IPS-18a (cell line): ENCODE results near the gene HHIPL2.

Experiments
- H3K27ac ChIP-seq: one replicate; pipeline ENCODE4 v1.5.1; 2013; ENCODE audit warnings: low read length
- H3K27me3 ChIP-seq: one replicate; pipeline ENCODE4 v1.6.1; 2013; ENCODE audit warnings: mild to moderate bottlenecking, low read length; ENCODE audit not compliant: control insufficient read depth, insufficient read depth
- H3K36me3 ChIP-seq: one replicate; pipeline ENCODE4 v1.6.1; 2013; ENCODE audit warnings: low read depth, low read length; ENCODE audit not compliant: control insufficient read depth
- H3K4me1 ChIP-seq: one replicate; pipeline ENCODE4 v1.6.1; 2013; ENCODE audit warnings: low read depth, low read length; ENCODE audit not compliant: control insufficient read depth
- H3K4me3 ChIP-seq: one replicate; pipeline ENCODE4 v1.5.1; 2013; ENCODE audit warnings: low read length
- H3K9ac ChIP-seq: one replicate; pipeline ENCODE4 v1.6.1; 2013; ENCODE audit warnings: mild to moderate bottlenecking, low read length, moderate library complexity
- H3K9me3 ChIP-seq: one replicate; pipeline ENCODE4 v1.6.1; 2013; ENCODE audit warnings: low read depth, low read length; ENCODE audit not compliant: control insufficient read depth

The HHIPL2 gene

DNA sequence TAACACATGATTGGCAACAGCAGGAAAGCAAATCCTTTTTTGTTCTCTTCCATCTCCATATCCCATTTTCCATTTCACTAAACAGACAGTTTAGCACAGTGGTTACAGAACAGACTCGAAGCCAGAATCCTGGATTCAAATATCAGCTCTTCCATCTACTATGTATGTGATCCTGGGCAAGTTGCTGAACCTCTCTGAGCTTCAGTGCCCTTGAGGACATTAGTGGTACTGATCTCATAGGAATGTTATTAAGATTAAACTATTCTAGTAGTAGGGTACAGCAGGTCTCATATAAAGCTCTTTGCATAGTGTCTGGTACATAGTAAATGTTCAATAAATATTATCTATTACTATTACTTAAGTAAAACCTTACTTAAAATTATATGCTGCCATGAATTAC, 13.8 kb upstream of the HHIPL2 start:
- no peaks in the 10 kb centered on the region for H3K4me1 ChIP-seq
- no peak overlapping the region for H3K27ac ChIP-seq
- no peaks in the 10 kb centered on the region for H3K27me3 ChIP-seq
- H3K9me3 ChIP-seq: no peaks in the 10 kb centered on the region
- no peak overlapping the region for H3K9ac ChIP-seq
- no peak overlapping the region for H3K4me3 ChIP-seq
- H3K36me3 ChIP-seq: peaks cover 31% of the 10 kb centered on the region

DNA sequence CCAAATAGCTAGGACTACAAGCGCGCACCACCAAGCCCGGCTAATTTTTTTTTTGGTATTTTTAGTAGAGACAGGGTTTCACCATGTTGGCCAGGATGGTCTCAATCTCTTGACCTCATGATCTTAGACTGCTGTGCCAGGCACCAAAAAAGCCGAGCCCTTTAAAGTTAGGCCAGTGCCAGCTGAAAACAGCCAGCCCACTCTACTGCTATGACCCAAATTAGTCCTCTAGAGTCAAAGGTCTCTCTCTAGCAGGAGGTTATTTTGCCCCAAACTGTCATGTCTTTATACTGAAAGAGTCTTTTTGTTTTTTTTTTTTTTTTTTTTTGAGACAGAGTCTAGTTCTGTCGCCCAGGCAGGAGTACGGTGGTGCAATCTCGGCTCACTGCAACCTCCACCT, 9.7 kb upstream of the HHIPL2 start:
- no peak overlapping the region for H3K27ac ChIP-seq
- H3K4me1 ChIP-seq: no peaks in the 10 kb centered on the region
- H3K9me3 ChIP-seq: no peaks in the 10 kb centered on the region
- no peaks in the 10 kb centered on the region for H3K27me3 ChIP-seq
- peaks cover 27% of the 10 kb centered on the region for H3K36me3 ChIP-seq
- H3K9ac ChIP-seq: no peak overlapping the region
- H3K4me3 ChIP-seq: no peak overlapping the region

DNA sequence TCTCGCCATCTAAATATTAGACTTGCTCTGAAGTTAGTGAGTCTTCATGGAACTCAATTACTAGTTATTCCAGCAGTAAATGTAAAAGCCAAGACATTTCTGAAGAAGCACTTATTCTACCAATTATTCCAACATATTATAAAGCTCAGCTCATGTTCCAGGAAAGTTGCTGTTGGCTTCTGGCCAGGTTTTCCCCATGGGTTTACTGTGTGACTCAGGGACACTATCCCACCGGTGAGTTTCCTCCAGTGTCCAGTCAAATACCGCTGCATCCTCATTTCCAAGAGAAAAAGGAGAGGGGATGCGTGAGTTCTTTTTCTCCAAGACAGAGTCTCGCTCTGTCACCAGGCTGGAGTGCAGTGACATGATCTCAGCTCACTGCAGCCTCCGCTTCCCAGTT, 9.2 kb upstream of the HHIPL2 start:
- Histone ChIP-seq H3K27me3 (no peaks in the 10 kb centered on the region), H3K9me3 (no peaks in the 10 kb centered on the region), H3K9ac (no peak overlapping the region), H3K4me3 (no peak overlapping the region), H3K27ac (no peak overlapping the region), H3K4me1 (no peaks in the 10 kb centered on the region), H3K36me3 (peaks cover 27% of the 10 kb centered on the region)

DNA sequence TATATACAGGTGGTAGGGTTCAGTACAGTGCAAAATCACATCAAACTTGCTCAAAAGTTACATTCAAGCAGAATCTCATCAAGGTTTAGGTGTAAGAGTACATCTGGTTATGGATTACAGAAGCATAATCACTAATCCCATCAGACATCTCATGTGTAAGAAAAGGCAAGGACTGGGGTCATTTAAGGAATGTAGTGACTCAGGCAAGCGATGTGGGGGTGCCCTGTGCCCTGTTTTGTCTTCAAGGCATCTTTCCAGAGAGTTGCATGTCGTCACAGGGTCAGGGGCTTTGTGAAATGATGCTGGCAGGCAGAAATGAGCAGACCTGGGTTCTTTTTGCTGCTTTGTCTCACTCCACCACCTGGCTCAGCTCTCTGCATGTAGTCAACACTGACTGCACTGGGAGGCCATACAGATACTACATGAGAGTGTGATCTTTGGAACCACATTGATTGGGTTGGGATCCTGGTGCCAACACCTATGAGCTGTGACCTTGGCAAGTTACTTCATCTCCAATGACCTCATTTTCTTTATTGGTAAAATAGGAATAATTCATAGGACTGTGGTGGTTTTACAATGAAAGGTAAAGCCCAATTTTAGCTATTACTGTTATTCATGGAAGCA, 8.2 kb upstream of the HHIPL2 start:
- H3K36me3 ChIP-seq: peaks cover 21% of the 10 kb centered on the region

DNA sequence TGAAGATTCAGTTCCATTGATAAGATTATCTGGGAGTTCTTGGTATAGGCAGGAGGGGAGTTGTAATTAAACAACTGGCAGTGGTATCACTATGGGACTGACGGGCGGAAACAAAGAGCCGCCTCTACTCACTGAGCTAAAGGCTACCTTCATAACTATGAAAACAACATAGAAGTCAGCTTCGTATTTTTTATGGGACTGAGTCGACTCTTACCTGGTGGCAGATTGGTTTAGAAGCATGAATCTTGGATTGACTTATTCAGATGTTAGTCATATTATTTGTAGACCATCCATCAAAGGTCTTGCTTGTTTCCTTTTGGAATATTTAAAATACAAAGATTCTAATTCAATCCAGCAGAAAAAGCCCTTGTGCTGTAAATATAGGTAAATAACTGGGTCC, 6.3 kb upstream of the HHIPL2 start:
- Histone ChIP-seq H3K27me3 (no peaks in the 10 kb centered on the region), H3K27ac (no peak overlapping the region), H3K4me3 (no peak overlapping the region)

More for the DNA sequence above, 8.2 kb upstream of the HHIPL2 start:
- Histone ChIP-seq H3K9ac (no peak overlapping the region), H3K4me1 (no peaks in the 10 kb centered on the region), H3K9me3 (no peaks in the 10 kb centered on the region), H3K27ac (no peak overlapping the region), H3K4me3 (no peak overlapping the region), H3K27me3 (no peaks in the 10 kb centered on the region)

DNA sequence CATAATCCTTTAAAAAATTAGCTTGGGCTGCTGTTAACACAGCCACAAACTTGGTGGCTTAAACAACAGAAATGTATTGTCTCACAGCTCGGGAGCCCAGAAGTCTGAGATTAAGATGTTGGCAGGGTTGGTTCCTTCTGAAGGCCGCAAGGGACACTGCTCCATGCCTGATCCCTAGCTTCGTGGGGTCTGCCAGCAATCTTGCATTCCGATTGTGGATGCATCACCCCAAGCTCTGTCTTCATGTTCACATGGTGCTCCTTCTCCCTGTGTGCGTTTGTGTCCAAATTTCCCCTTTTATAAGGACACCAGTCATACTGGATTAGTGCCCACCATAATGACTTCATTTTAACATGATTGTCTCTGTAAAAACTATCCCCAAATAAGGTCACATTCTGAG, 5.0 kb upstream of the HHIPL2 start:
- H3K9ac ChIP-seq: no peak overlapping the region
- H3K4me3 ChIP-seq: no peak overlapping the region
- H3K4me1 ChIP-seq: no peaks in the 10 kb centered on the region
- no peak overlapping the region for H3K27ac ChIP-seq
- H3K9me3 ChIP-seq: no peaks in the 10 kb centered on the region
- H3K27me3 ChIP-seq: no peaks in the 10 kb centered on the region
- H3K36me3 ChIP-seq: peaks cover 7% of the 10 kb centered on the region

More for the DNA sequence above, 6.3 kb upstream of the HHIPL2 start:
- no peaks in the 10 kb centered on the region for H3K9me3 ChIP-seq
- no peaks in the 10 kb centered on the region for H3K4me1 ChIP-seq
- H3K36me3 ChIP-seq: peaks cover 10% of the 10 kb centered on the region
- no peak overlapping the region for H3K9ac ChIP-seq

DNA sequence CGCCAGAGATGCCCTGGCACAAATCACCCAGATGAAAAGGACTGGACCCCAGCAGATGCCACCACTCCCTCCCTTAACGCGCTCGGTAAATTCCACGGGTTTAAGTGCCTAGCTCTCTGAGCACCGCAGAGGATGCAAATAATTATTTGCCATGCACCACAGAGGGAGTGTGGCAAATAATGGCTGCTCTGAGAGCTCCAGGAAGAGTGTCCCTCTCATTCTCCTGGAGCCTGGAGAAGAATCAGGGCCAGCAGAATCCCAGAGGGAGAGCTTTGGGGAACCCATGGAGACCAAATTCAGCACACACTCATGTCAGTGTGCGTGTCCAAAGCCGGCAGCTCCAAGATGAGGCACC, 667 bp downstream of the HHIPL2 start:
- H3K4me1 ChIP-seq: peaks cover 11% of the 10 kb centered on the region
- no peak overlapping the region for H3K27ac ChIP-seq
- H3K9ac ChIP-seq: no peak overlapping the region
- no peaks in the 10 kb centered on the region for H3K27me3 ChIP-seq
- no peaks in the 10 kb centered on the region for H3K9me3 ChIP-seq
- H3K4me3 ChIP-seq: no peak overlapping the region
- H3K36me3 ChIP-seq: no peaks in the 10 kb centered on the region

DNA sequence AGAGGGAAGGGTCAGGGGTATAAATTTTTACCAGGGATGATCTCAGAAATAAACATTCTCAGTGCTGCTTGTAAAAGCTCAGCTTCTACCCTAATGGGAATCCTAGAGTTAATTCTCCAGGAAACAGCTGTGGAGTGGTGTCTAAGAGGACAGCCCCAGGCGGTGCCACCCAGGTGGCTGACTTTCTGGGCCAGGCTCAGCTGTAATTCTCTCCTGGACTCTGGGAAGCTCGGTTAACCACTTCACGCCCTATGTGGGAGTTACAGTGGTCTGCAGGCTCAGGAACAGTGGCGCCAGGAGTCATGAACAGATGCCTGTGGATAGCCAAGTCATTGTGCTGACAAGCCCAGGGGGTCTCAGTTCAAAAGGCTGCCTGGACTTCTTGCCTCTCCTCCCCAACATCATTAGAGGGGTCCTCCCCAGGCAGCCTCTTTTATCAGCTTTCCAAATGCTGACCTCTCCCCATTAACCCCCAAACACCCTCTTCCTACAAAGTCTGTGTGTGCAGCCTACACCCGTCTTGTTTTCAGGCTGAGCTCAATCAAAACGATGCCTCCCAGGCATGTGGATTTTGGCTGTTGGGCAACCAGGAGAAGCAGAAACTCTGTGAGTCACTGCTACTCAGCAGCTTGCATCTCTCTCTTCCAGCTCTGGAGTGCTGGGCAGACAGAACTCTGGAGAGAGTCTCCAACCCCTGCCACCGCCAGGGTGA, 1.2 kb downstream of the HHIPL2 start:
- H3K36me3 ChIP-seq: no peaks in the 10 kb centered on the region
- no peaks in the 10 kb centered on the region for H3K9me3 ChIP-seq
- no peak overlapping the region for H3K27ac ChIP-seq
- H3K27me3 ChIP-seq: no peaks in the 10 kb centered on the region
- no peak overlapping the region for H3K9ac ChIP-seq
- H3K4me3 ChIP-seq: no peak overlapping the region
- peaks cover 11% of the 10 kb centered on the region for H3K4me1 ChIP-seq

DNA sequence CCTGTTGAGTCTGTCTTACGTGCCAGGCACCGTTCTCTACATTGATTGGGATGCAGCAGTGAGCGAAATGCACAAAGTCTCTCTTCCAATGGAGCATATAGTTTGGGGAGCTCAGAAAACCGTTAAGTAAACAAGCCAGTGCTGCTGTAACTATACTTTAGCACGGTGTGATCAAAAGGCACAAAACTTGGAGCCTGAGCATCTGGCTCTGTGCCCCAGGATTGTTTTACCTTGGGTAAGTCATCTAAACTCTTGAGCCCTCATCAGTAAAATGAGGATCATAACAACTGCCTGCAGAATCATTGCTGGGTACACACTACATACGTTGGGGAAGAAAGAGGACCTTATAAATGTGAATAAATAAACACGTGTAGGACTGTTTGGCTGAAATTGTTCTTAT, 1.8 kb downstream of the HHIPL2 start:
- Histone ChIP-seq H3K36me3 (no peaks in the 10 kb centered on the region), H3K9me3 (no peaks in the 10 kb centered on the region), H3K4me1 (peaks cover 11% of the 10 kb centered on the region), H3K27ac (no peak overlapping the region), H3K4me3 (no peak overlapping the region), H3K9ac (no peak overlapping the region), H3K27me3 (no peaks in the 10 kb centered on the region)

DNA sequence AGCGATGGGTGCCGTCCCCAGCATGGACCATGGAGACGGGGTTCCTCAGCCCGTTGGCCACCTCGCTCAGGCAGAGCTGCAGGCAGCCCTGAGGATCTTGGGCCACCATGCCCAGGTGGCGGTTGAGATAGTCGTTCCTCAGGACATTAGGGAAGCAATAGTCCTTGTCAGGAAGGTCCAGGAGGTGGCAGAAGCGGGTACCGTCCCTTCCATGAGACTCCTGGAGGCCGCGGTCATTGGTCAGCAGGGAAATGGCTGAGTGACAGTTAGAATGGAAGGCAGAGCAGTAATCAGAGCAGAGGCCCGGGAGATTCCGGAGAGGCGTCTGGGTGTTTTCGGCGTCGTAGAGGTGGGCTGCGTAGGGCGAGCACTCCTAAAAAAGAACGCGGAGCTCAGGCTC, 4.1 kb downstream of the HHIPL2 start:
- H3K27ac ChIP-seq: no peak overlapping the region
- H3K4me3 ChIP-seq: no peak overlapping the region
- no peak overlapping the region for H3K9ac ChIP-seq

DNA sequence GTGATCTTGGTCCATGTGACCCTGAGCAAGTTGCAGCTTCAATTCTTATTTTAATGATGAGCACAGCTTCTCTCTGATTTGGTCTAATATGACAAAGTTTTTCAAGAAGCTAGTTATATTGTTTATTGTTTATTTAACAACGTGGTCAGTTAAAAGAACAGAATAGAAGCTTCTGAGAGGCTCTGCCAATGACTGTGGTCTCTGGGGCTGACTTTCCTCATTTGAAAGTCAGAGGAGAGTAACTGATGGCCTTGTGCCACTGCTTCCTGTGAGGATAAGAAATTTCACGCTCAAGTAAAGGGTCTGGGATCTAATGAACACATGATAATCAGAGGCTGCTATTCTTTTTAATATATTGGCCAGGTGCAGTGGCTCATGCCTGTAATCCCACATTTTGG, 7.3 kb downstream of the HHIPL2 start:
- no peak overlapping the region for H3K9ac ChIP-seq
- H3K36me3 ChIP-seq: no peaks in the 10 kb centered on the region
- no peaks in the 10 kb centered on the region for H3K27me3 ChIP-seq
- no peaks in the 10 kb centered on the region for H3K9me3 ChIP-seq
- H3K4me1 ChIP-seq: no peaks in the 10 kb centered on the region
- H3K27ac ChIP-seq: no peak overlapping the region
- H3K4me3 ChIP-seq: no peak overlapping the region

More for the DNA sequence above, 4.1 kb downstream of the HHIPL2 start:
- Histone ChIP-seq H3K36me3 (no peaks in the 10 kb centered on the region), H3K4me1 (peaks cover 11% of the 10 kb centered on the region), H3K27me3 (no peaks in the 10 kb centered on the region), H3K9me3 (no peaks in the 10 kb centered on the region)

DNA sequence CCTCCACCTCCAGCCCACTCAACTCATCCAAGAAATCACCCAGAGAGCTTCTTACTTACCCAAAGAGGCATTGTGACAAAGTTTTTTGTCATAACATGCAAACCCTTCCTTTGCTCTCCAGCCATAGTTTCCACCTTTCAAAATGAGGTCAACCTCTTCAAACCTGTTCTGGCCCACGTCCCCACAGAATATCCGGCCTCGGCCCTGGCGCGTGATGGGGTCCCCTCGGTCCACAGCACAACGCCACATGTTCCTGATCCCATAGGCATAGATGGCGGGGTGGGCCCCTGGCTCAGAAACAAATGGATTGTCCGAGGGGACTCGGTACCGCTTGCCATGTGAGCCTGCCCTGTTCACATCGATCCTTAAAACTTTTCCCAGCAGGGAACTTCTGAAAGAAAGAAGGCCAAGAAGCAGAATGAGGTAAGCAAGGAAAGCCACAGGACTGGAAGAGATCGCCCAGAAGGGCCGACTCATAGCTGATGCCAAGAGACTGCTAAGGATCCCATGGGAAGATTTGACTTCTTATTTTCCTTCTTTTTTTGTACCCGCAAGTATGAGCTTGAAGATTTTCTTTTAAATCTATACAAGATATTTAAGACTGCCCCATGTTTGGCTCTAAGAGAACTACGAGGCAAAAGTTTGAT, 7.8 kb downstream of the HHIPL2 start:
- Histone ChIP-seq H3K36me3 (no peaks in the 10 kb centered on the region), H3K4me1 (no peaks in the 10 kb centered on the region), H3K9ac (no peak overlapping the region), H3K27ac (no peak overlapping the region), H3K9me3 (no peaks in the 10 kb centered on the region), H3K4me3 (no peak overlapping the region), H3K27me3 (no peaks in the 10 kb centered on the region)
